Vagina (tissue), 2 donors: Measurements from ENCODE around the gene RAB44. TPM values are rescaled to one million over a fixed set of nuclear protein-coding genes. Genes with fewer than 3 reads are reported as not detected.

Experiments
- DNase-seq, 2 donors: peaks; one replicate each; pipeline ENCODE4 v3.0.0-alpha.2; 2017; ENCODE audit errors: extremely low spot score in 2 of 2
- H3K27ac ChIP-seq: fragments of 200-600 bp; sonication (generic); one replicate; pipeline ENCODE4 v1.5.1; 2019
- H3K27me3 ChIP-seq: fragments of 200-600 bp; sonication (generic); one replicate; pipeline ENCODE4 v1.5.1; 2019
- H3K36me3 ChIP-seq, 2 donors: fragments of 200-600 bp; sonication (generic); one replicate each; pipeline ENCODE4 v1.5.1; 2017 to 2019
- H3K4me1 ChIP-seq: fragments of 200-600 bp; sonication (generic); one replicate; pipeline ENCODE4 v1.5.1; 2019
- H3K4me3 ChIP-seq, 2 donors: fragments of 200-600 bp; sonication (generic); 1 replicate in 1 of 2; 2 replicates in 1 of 2; pipeline ENCODE4 v1.5.1; 2016 to 2019
- H3K9me3 ChIP-seq: fragments of 200-600 bp; sonication (generic); one replicate; pipeline ENCODE4 v1.5.1; 2019
- POLR2A ChIP-seq, 2 donors: fragments of 450-650 bp; IDR thresholded peaks; one replicate each; pipeline ENCODE4 v1.6.1; 2017; ENCODE audit warnings: antibody characterized with exemption in 2 of 2, mild to moderate bottlenecking in 2 of 2, moderate library complexity in 2 of 2
- POLR2AphosphoS5 ChIP-seq, 2 donors: sonication (generic); formaldehyde crosslinking; IDR thresholded peaks; one replicate each; pipeline ENCODE4 v1.9.0; 2017; ENCODE audit warnings: antibody characterized with exemption in 2 of 2, mild to moderate bottlenecking in 2 of 2, low read depth in 1 of 2; ENCODE audit not compliant: insufficient read depth in 1 of 2
- intact Hi-C: fragments of 100-400 bp; cut with DNase I; formaldehyde crosslinking; loops from one replicate; pipeline ENCODE4 v1.15.1; 2023
- total RNA-seq: library from RNA; depleted of rRNA; stranded (reverse); fragments of >200 nt; gene quantifications from one replicate; pipeline ENCODE4 v1.2.3, GENCODE V29; 2016
- TF ChIP-seq, protein P1 (sequence below), 3 experiments: fragments of 450-650 bp in 2 of 3; fragments of 200-600 bp in 1 of 3; sonication (generic) in 1 of 3; IDR thresholded peaks; one replicate each; pipeline ENCODE4 v1.5.1; 2017 to 2019; ENCODE audit warnings: antibody characterized with exemption in 3 of 3, mild to moderate bottlenecking in 2 of 3, moderate library complexity in 2 of 3

Gene RAB44
- total RNA-seq, 1 donor from 2014 or later: 0.49 TPM

DNA sequence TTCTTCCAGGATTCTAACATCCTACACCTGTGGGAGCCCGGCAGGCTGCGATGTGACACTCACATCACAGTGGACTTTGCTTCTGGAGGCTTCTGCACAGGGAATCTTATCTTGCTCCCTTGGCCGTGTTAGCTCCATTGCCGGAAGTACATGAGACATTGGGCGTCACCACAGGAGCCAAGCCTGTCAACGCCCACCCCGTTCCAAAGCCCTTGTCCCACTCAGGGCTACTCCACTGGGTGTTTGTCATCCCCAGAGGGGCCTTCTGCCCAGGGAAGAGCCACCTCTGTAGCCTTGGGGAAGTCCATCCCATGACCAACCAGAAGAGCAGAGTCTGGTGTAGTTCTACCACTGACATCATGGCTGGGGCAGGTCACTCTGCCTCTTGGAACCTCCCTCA lies 1.7 kb downstream of the RAB44 start:
- intact Hi-C loops: no loop called here
- DNase-seq: no peak
- TF ChIP-seq POLR2A (IDR thresholded peaks at IDR 0.05) (no peak), POLR2AphosphoS5 (IDR thresholded peaks at IDR 0.05; ENCODE audit: insufficient read depth in 1 of 2, low read depth in 1 of 2) (no peak)
- TF ChIP-seq, protein P1, sequence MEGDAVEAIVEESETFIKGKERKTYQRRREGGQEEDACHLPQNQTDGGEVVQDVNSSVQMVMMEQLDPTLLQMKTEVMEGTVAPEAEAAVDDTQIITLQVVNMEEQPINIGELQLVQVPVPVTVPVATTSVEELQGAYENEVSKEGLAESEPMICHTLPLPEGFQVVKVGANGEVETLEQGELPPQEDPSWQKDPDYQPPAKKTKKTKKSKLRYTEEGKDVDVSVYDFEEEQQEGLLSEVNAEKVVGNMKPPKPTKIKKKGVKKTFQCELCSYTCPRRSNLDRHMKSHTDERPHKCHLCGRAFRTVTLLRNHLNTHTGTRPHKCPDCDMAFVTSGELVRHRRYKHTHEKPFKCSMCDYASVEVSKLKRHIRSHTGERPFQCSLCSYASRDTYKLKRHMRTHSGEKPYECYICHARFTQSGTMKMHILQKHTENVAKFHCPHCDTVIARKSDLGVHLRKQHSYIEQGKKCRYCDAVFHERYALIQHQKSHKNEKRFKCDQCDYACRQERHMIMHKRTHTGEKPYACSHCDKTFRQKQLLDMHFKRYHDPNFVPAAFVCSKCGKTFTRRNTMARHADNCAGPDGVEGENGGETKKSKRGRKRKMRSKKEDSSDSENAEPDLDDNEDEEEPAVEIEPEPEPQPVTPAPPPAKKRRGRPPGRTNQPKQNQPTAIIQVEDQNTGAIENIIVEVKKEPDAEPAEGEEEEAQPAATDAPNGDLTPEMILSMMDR (IDR thresholded peaks at IDR 0.05): no peak

DNA sequence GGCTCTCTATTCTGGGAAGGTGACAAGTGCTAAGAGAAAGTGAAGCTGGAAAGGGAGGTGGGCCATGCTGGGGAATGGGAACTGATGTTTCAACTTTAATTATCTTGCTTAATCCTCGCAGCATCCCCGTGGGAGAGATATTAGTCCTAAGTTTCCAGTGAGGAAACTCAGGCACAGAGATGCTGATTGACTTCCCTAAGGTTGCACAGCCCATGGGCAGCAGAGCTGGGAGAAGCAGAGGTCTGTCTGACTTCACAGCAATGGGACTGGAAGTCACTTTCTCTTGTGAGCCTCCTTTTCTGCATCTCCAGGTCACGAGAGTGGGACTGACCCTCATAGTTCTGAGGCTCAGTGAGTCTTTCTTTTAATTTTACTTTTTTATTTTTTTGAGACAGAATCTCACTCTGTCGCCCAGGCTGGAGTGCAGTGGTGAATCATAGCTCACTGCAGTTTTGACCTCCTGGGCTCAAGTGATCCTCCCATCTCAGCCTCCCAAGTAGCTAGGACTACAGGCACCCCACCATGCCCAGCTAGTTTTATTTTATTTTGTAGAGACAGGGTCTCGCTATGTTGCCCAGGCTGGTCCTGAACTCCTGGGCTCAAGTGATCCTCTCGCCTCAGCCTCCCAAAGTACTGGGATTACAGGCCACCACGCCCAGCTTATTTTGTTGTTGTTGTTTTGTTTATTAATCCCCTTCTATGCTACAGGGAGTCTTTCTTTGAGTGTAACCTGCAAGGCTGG lies 2.6 kb downstream of the RAB44 start:
- Histone ChIP-seq H3K4me1 (no peaks in the 10 kb centered on the region), H3K9me3 (no peaks in the 10 kb centered on the region), H3K4me3 (no peak overlapping the region), H3K27me3 (no peaks in the 10 kb centered on the region), H3K27ac (no peak overlapping the region), H3K36me3 (no peaks in the 10 kb centered on the region)
- no peak for TF ChIP-seq POLR2A (IDR thresholded peaks at IDR 0.05)
- TF ChIP-seq, protein P1 (IDR thresholded peaks at IDR 0.05): no peak
- no peak for TF ChIP-seq POLR2AphosphoS5 (IDR thresholded peaks at IDR 0.05; ENCODE audit: insufficient read depth in 1 of 2, low read depth in 1 of 2)
- intact Hi-C loops: no loop called here
- no peak for DNase-seq

More for the DNA sequence above, 1.7 kb downstream of the RAB44 start:
- Histone ChIP-seq H3K4me3 (no peak overlapping the region), H3K9me3 (no peaks in the 10 kb centered on the region), H3K4me1 (no peaks in the 10 kb centered on the region), H3K27me3 (no peaks in the 10 kb centered on the region), H3K36me3 (no peaks in the 10 kb centered on the region), H3K27ac (no peak overlapping the region)

DNA sequence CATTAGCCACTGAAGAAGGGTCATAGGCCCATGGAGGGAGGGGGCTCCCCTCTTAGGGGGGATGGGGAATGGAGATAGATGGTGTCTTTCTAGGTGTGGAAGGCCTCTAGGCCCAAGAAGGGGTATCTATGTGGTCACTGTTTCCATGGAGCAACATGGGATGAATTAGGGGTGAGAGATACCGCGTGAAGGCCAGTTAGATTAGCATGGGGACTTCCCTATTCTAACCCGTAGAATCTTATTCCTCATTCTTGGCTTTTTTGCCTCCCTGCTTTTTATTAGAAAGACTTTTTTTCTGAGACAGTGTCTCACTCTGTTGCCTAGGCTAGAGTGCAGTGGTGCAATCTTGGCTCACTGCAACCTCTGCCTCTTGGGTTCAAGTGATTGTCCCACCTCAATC lies 3.2 kb downstream of the RAB44 start:
- Histone ChIP-seq H3K4me1 (no peaks in the 10 kb centered on the region), H3K27ac (no peak overlapping the region), H3K9me3 (no peaks in the 10 kb centered on the region), H3K36me3 (no peaks in the 10 kb centered on the region), H3K27me3 (no peaks in the 10 kb centered on the region), H3K4me3 (no peak overlapping the region)
- no peak for DNase-seq
- TF ChIP-seq POLR2A (IDR thresholded peaks at IDR 0.05): no peak
- TF ChIP-seq POLR2AphosphoS5 (IDR thresholded peaks at IDR 0.05; ENCODE audit: insufficient read depth in 1 of 2, low read depth in 1 of 2): no peak
- TF ChIP-seq, protein P1 (IDR thresholded peaks at IDR 0.05): no peak
- intact Hi-C loops: no loop called here

DNA sequence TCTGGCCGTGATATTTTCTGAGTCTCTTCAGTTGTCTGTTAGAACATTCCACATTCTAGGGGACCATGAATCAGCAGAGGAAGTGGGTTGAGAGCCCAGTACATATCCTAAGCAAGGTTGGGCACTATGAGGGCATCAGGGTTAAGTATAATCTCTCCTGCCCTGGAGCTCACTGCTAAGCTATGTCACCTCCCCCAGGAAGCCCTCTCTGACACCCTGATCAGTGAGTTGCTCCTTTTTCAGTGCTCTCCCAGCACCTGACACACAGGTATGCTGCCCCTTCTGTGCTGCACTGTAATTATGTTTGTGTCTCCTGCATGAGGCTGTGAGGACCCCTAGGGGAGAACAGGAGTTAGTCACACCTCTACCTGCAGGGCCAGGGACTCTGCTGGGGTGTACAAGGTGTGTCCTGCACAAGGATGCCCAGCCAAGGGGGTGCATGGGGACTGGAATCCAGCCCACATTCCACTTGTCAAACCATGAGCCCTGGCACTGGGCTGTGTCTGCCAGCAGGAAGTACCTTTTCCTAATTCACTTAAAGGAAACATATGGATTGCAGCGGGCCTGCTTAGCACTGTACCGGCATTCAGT lies 3.9 kb downstream of the RAB44 start:
- Histone ChIP-seq H3K27me3 (no peaks in the 10 kb centered on the region), H3K4me1 (no peaks in the 10 kb centered on the region), H3K4me3 (no peak overlapping the region), H3K36me3 (no peaks in the 10 kb centered on the region), H3K27ac (no peak overlapping the region), H3K9me3 (no peaks in the 10 kb centered on the region)
- TF ChIP-seq POLR2A (IDR thresholded peaks at IDR 0.05) (no peak), POLR2AphosphoS5 (IDR thresholded peaks at IDR 0.05; ENCODE audit: insufficient read depth in 1 of 2, low read depth in 1 of 2) (no peak)
- TF ChIP-seq, protein P1 (IDR thresholded peaks at IDR 0.05): no peak
- intact Hi-C loops: no loop called here
- DNase-seq: no peak

DNA sequence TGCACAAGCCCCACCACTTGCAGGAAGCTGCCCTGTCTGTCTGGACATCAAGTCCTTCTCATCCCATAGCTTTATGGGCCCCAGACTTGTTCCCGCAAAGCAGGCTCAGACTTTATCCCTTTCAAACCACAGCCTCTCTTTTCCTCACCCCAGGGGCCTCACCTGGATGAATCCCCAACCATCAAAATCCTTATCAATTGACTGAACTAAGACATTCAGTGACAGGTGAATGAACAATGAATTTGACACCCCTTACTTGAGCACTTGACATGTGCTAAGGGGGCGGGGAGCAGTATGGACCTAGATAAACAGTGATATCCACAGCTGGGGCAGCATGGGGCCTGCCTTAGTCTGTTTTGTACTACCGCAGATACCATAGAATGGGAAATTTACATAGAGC lies 5.0 kb downstream of the RAB44 start:
- no peaks in the 10 kb centered on the region for H3K36me3 ChIP-seq
- H3K27me3 ChIP-seq: no peaks in the 10 kb centered on the region
- no peak overlapping the region for H3K27ac ChIP-seq
- TF ChIP-seq POLR2A (IDR thresholded peaks at IDR 0.05): no peak
- TF ChIP-seq, protein P1 (IDR thresholded peaks at IDR 0.05): no peak
- TF ChIP-seq POLR2AphosphoS5 (IDR thresholded peaks at IDR 0.05; ENCODE audit: insufficient read depth in 1 of 2, low read depth in 1 of 2): no peak
- H3K4me3 ChIP-seq: no peak overlapping the region
- intact Hi-C loops: no loop called here
- no peaks in the 10 kb centered on the region for H3K4me1 ChIP-seq
- no peaks in the 10 kb centered on the region for H3K9me3 ChIP-seq
- DNase-seq: no peak
